ENCODE measurements around the gene LILRA5. TPM values are rescaled to one million over a fixed set of nuclear protein-coding genes. Genes with fewer than 3 reads are reported as not detected.

LILRA5 gene
- total and polyA plus RNA-seq, 2 of the 13 experiments (the other 11 are each of a cell fraction or from before 2014, with no cell fraction given) = not detected

DNA sequence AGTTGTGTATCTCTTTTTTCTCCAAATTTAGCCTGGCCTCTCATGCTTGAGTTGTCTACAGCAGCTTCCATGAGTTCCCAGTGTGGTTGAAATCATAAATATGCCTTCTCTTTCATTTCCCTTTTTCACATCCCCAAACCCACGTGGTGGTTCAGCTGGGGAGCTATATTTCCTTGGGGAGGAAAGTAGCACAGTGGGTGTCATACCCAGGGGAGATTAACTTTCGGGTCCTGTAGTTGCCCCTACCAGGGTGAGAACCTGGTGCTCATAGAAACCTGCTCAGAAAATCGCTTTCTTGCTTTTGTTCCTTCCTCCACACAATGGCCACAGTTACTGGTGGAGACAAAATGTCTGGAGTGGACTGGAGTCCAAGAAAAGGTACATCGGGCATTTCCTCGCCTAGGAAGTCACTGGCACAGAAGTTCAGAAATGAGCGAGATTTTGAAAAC, 33.0 kb upstream of the LILRA5 start:
- in situ Hi-C loops (cut with HindIII; ENCODE audit: extremely low pct_ligation_motif_present, low pct_unique_long_range_greater_than_20kb) = no loop called here
- Histone ChIP-seq H3K79me2 (ENCODE audit: insufficient read depth, low read length) (no peaks in the 10 kb centered on the region), H4K20me1 (ENCODE audit: insufficient read depth, low read length) (no peaks in the 10 kb centered on the region), H3K27me3 (ENCODE audit: control insufficient read depth in 1 of 2, insufficient read depth in 2 of 2, low read length in 2 of 2) (peaks cover 2 to 12% of the 10 kb centered on the region in 2 experiments; a peak in 3 of 5 replicates), H3K27ac (ENCODE audit: extremely low read length, insufficient read depth, low read length) (no peak overlapping the region), H3K9me3 (ENCODE audit: low read length) (no peaks in the 10 kb centered on the region), H3K4me3 (replicated peaks in 1 of 3; ENCODE audit: insufficient read depth in 1 of 3, low read depth in 2 of 3, low read length in 3 of 3) (no peak overlapping the region), H3K4me2 (ENCODE audit: low read depth, low read length) (no peak overlapping the region), H2AFZ (ENCODE audit: low read length) (no peak overlapping the region), H3K36me3 (replicated peaks in 1 of 2; ENCODE audit: control insufficient read depth in 1 of 2, insufficient read depth in 2 of 2, low read length in 2 of 2) (no peaks in the 10 kb centered on the region), H3K9ac (ENCODE audit: insufficient read depth, low read depth, low read length) (no peak overlapping the region), H3K4me1 (ENCODE audit: insufficient read depth, low read length) (peaks cover 8% of the 10 kb centered on the region)
- ChIA-PET CTCF (ENCODE audit: low intra/inter-chr PET ratio, low total read pairs) (no interaction called here), POLR2A (no interaction called here)
- ATAC-seq = no peak
- 56% methylated on average over 6 of the region's 6 CpGs for WGBS (ENCODE audit: low lambda C conversion rate)
- intact Hi-C loops (cut with micrococcal nuclease; ENCODE audit: unreplicated experiment) = no loop called here
- no peak for FAIRE-seq
- DNase-seq (ENCODE audit: low spot score) = no peak
- no TSS peak for BruUV-seq (replicated peaks)
- TF ChIP-seq HOXA3 (CRISPR knock-in tag; IDR thresholded peaks at IDR 0.05) = no peak
- TF ChIP-seq, protein P1, sequence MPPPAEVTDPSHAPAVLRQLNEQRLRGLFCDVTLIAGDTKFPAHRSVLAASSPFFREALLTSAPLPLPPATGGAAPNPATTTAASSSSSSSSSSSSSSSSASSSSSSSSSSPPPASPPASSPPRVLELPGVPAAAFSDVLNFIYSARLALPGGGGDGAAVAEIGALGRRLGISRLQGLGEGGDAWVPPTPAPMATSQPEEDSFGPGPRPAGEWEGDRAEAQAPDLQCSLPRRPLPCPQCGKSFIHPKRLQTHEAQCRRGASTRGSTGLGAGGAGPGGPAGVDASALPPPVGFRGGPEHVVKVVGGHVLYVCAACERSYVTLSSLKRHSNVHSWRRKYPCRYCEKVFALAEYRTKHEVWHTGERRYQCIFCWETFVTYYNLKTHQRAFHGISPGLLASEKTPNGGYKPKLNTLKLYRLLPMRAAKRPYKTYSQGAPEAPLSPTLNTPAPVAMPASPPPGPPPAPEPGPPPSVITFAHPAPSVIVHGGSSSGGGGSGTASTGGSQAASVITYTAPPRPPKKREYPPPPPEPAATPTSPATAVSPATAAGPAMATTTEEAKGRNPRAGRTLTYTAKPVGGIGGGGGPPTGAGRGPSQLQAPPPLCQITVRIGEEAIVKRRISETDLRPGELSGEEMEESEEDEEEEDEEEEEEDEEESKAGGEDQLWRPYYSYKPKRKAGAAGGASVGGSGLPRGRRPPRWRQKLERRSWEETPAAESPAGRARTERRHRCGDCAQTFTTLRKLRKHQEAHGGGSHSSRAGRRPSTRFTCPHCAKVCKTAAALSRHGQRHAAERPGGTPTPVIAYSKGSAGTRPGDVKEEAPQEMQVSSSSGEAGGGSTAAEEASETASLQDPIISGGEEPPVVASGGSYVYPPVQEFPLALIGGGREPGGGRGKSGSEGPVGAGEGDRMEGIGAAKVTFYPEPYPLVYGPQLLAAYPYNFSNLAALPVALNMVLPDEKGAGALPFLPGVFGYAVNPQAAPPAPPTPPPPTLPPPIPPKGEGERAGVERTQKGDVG (CRISPR knock-in tag; IDR thresholded peaks at IDR 0.05; ENCODE audit: borderline replicate concordance) = no peak
- no peak for TF ChIP-seq PHF5A (CRISPR knock-in tag; IDR thresholded peaks at IDR 0.05; ENCODE audit: low read depth, unreplicated experiment)
- TF ChIP-seq, protein P2, sequence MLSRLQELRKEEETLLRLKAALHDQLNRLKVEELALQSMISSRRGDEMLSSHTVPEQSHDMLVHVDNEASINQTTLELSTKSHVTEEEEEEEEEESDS (CRISPR knock-in tag; IDR thresholded peaks at IDR 0.05; ENCODE audit: borderline replicate concordance) = no peak
- TF ChIP-seq REL (CRISPR knock-in tag; conservative IDR thresholded peaks at IDR 0.05) = no peak
- TF ChIP-seq YEATS4 (CRISPR knock-in tag; IDR thresholded peaks at IDR 0.05; ENCODE audit: borderline replicate concordance) = no peak
- no peak for TF ChIP-seq GATAD1 (CRISPR knock-in tag; IDR thresholded peaks at IDR 0.05)
- TF ChIP-seq ZFP36 (IDR thresholded peaks at IDR 0.05; ENCODE audit: borderline replicate concordance, low read depth, low read length, partially characterized antibody) = no peak
- no peak for TF ChIP-seq ZNF567 (CRISPR knock-in tag; IDR thresholded peaks at IDR 0.05; ENCODE audit: borderline replicate concordance)
- TF ChIP-seq DNMT3B (CRISPR knock-in tag; conservative IDR thresholded peaks at IDR 0.05) = no peak
- no peak for TF ChIP-seq ZZZ3 (CRISPR knock-in tag; IDR thresholded peaks at IDR 0.05; ENCODE audit: borderline replicate concordance)
- TF ChIP-seq, protein P3, sequence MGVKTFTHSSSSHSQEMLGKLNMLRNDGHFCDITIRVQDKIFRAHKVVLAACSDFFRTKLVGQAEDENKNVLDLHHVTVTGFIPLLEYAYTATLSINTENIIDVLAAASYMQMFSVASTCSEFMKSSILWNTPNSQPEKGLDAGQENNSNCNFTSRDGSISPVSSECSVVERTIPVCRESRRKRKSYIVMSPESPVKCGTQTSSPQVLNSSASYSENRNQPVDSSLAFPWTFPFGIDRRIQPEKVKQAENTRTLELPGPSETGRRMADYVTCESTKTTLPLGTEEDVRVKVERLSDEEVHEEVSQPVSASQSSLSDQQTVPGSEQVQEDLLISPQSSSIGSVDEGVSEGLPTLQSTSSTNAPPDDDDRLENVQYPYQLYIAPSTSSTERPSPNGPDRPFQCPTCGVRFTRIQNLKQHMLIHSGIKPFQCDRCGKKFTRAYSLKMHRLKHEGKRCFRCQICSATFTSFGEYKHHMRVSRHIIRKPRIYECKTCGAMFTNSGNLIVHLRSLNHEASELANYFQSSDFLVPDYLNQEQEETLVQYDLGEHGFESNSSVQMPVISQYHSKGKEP (CRISPR knock-in tag; IDR thresholded peaks at IDR 0.05) = no peak
- TF ChIP-seq ATM (IDR thresholded peaks at IDR 0.05; ENCODE audit: borderline replicate concordance) = no peak
